Skeletal muscle satellite cell (primary cell): ENCODE measurements around the gene PRR16. TPM values are rescaled to one million over a fixed set of nuclear protein-coding genes. Genes with fewer than 3 reads are reported as not detected.
A peak's percentile ranks its signal among the peaks of the same experiment; 100 is the strongest.
"Not testable (repeated sequence)": the region's sequence is repeated elsewhere in the genome, so short reads cannot be mapped to it uniquely, and the experiment has no call there.

Source experiments
- H3K27me3 ChIP-seq: 2 replicates; pipeline ENCODE4 v1.7.0; 2013; ENCODE audit warnings: low read length; ENCODE audit not compliant: control insufficient read depth, insufficient read depth
- H3K36me3 ChIP-seq: 2 replicates; pipeline ENCODE4 v1.7.0; 2013; ENCODE audit warnings: mild to moderate bottlenecking, control low read depth, low read length; ENCODE audit not compliant: insufficient read depth
- H3K4me1 ChIP-seq: 2 replicates; pipeline ENCODE4 v1.7.0; 2013; ENCODE audit warnings: low read length; ENCODE audit not compliant: control insufficient read depth, insufficient read depth
- H3K4me2 ChIP-seq: 2 replicates; pipeline ENCODE4 v1.7.0; 2013; ENCODE audit warnings: mild to moderate bottlenecking, low read length
- H3K4me3 ChIP-seq: 2 replicates; pipeline ENCODE4 v1.7.0; 2013; ENCODE audit warnings: low read length
- H3K9ac ChIP-seq: 2 replicates; pipeline ENCODE4 v1.7.0; 2013; ENCODE audit warnings: mild to moderate bottlenecking, low read depth, low read length, moderate library complexity
- H3K9me3 ChIP-seq: replicated peaks from 2 replicates; pipeline ENCODE4 v1.7.0; 2013; ENCODE audit warnings: mild to moderate bottlenecking, control low read depth, low read length
- total RNA-seq: library from RNA; depleted of rRNA; stranded (reverse); fragments of >200 nt; gene quantifications from 2 replicates; pipeline ENCODE4 v1.2.3, GENCODE V29; 2012; rRNA removed

Gene PRR16
- total RNA-seq: 7.9 and 9.9 TPM in 2 replicates

DNA sequence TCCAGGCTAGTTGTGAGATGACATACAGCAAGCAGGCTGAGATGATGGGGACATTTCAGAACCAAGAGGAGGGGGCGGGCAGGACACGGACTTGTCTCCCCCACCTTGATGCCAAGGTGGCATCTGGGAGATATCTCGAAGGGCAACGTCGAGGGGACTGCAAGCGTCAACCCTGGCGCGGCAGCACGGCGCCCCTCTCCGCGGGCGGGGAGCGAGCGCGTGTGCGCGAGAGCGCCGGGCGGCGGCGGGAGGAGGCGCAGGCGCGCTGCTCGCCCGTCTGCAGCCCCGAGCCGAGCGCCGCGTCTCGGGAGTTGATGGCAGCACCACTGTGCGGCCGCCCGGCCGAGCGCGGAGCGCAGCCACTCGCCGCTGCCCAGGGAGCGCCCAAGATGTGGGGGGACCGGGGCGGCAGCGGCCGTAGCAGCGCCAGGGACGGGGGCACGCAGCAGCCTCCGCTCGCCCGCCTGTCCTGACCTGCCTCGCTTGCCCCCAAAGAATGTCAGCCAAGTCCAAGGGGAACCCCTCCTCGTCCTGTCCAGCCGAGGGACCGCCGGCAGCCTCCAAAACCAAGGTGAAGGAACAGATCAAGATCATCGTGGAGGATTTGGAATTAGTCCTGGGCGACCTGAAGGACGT, at the start of gene PRR16:
PRR16 (plus strand) TSS at position 310 of the 636 bp plus-strand sequence.
- peak within 1 kb of the TSS; percentile 87 for H3K4me2 ChIP-seq
- no peaks in the 10 kb centered on the region for H3K36me3 ChIP-seq
- H3K4me1 ChIP-seq: peaks cover 27% of the 10 kb centered on the region
- H3K4me3 ChIP-seq: peak within 1 kb of the TSS; percentile 94
- H3K9ac ChIP-seq: peak within 1 kb of the TSS; percentile 96
- no peaks in the 10 kb centered on the region for H3K9me3 ChIP-seq
- H3K27me3 ChIP-seq: no peaks in the 10 kb centered on the region

DNA sequence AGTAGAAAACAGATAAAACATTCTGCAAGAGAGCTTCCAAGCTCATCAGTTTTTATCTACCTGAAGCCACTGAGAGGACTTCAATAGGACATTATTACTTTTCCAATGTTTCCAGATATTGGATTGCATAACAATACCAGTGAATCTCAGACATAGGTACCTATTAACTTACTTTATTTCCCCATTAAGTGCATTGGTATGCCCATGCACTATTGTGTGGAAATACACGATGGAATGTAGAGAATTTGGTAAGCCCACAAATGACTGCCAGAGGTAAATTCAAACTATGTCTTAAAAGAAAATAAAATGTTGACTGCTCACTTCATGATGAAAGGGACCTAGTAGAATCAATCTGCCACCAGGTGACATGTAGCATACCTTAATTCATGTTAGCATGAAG, 48.1 kb upstream of the PRR16 start:
- no peak overlapping the region for H3K4me2 ChIP-seq
- peaks cover 27% of the 10 kb centered on the region for H3K4me1 ChIP-seq
- H3K9me3 ChIP-seq: no peaks in the 10 kb centered on the region
- no peak overlapping the region for H3K4me3 ChIP-seq
- no peak overlapping the region for H3K9ac ChIP-seq
- no peaks in the 10 kb centered on the region for H3K36me3 ChIP-seq
- no peaks in the 10 kb centered on the region for H3K27me3 ChIP-seq

DNA sequence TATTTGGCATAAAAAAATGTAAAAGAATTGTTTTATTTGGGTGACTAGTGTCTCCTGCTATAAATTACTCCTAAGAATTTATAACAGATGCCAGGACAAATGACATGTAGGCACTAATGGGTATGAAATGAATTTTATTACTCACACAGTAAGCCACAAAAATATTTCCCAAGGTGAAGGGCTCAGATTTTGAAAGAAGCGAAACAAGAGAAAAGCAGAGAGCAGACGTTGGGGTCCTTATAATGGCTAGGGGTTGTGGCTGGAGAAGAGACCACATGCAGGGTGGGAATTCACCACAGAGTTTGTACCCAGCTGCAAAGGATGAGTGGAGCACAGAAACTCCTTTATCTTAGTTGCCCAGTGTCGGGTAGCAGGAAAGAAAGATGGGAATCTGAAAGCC, 45.0 kb upstream of the PRR16 start:
- no peaks in the 10 kb centered on the region for H3K27me3 ChIP-seq
- no peaks in the 10 kb centered on the region for H3K9me3 ChIP-seq
- H3K4me1 ChIP-seq: peaks cover 27% of the 10 kb centered on the region
- H3K4me3 ChIP-seq: no peak overlapping the region
- H3K36me3 ChIP-seq: no peaks in the 10 kb centered on the region
- H3K9ac ChIP-seq: peak overlapping the region; percentile 34
- peak overlapping the region; percentile 29 for H3K4me2 ChIP-seq

DNA sequence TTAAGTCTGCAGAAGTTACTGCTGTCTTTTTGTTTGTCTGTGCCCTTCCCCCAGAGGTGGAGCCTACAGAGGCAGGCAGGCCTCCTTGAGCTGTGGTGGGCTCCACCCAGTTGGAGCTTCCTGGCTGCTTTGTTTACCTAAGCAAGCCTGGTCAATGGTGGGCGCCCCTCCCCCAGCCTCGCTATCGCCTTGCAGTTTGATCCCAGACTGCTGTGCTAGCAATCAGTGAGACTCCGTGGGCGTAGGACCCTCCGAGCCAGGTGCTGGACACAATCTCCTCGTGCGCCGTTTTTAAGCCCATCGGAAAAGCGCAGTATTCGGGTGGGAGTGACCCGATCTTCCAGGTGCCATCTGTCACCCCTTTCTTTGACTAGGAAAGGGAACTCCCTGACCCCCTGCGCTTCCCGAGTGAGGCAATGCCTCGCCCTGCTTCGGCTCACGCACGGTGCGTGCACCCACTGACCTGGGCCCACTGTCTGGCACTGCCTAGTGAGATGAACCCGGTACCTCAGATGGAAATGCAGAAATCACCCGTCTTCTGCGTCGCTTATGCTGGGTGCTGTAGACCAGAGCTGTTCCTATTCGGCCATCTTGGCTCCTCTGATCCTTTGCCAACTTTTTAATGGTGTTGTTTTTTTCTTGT, 37.3 kb upstream of the PRR16 start:
- H3K4me3 ChIP-seq, H3K4me2 ChIP-seq, H3K9me3 ChIP-seq, H3K27me3 ChIP-seq, H3K36me3 ChIP-seq, H3K9ac ChIP-seq, H3K4me1 ChIP-seq: not testable (repeated sequence)

DNA sequence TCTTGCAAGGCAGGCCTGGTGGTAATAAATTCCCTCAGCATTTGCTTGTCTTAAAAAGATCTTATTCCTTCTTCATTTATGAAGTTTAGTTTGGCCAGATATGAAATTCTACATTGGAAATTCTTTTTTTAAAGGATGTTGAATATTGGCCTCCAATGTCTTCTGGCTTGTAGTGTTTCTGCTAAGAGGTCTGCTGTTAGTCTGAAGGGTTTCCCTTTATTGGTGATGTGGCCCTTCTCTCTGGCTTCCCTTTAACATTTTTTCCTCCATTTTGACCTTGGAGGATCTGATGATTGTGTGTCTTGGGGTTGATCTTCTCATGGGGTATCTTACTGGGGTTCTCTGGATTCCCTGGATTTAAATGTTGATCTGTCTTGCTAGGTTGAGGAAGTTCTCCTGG, 33.5 kb upstream of the PRR16 start:
- no peaks in the 10 kb centered on the region for H3K36me3 ChIP-seq
- H3K4me3 ChIP-seq: no peak overlapping the region
- H3K4me2 ChIP-seq: no peak overlapping the region
- H3K4me1 ChIP-seq: peaks cover 4% of the 10 kb centered on the region
- no peak overlapping the region for H3K9ac ChIP-seq
- H3K27me3 ChIP-seq: no peaks in the 10 kb centered on the region
- H3K9me3 ChIP-seq: peaks cover 7% of the 10 kb centered on the region

DNA sequence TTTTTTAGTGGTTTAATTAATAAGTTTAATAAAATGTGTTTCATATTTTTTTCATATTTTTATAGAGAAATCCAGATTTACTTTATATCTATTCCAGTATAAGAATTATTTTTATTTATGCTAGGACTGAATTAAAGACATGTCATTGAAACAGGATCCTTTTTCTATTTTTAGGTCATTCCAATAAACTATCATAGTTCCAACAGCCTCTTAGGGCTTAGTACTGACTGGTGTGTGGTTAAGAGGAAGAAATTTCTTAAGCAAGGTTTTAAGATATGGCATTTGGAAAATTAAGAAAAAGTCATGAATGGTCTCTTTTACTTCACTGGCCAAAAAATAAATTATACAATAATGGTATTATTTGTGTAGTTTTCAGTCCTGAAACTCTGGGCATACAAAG, 31.2 kb upstream of the PRR16 start:
- no peaks in the 10 kb centered on the region for H3K27me3 ChIP-seq
- H3K4me2 ChIP-seq: no peak overlapping the region
- H3K36me3 ChIP-seq: no peaks in the 10 kb centered on the region
- H3K4me3 ChIP-seq: no peak overlapping the region
- H3K4me1 ChIP-seq: peaks cover 16% of the 10 kb centered on the region
- peaks cover 7% of the 10 kb centered on the region for H3K9me3 ChIP-seq
- H3K9ac ChIP-seq: no peak overlapping the region

DNA sequence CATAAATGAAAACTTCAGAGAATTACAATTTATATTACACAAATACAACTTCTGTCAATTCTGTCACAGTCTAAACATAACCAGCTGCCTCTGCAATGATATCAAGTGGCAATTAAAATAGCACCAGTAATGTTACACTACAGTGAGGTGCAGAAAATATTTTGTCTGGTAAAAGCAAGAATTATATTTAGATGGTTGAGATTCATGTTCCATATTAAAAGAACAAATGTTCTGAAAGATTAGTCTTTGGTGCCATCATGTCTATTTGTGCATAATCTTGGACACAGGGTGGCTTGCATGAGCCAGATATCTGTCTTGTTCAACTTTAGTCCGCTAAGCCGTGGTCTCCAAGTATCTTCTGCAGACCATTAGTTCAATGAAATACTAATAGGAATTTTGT, 29.0 kb upstream of the PRR16 start:
- Histone ChIP-seq H3K4me1 (peaks cover 17% of the 10 kb centered on the region), H3K36me3 (no peaks in the 10 kb centered on the region), H3K27me3 (no peaks in the 10 kb centered on the region), H3K4me3 (no peak overlapping the region), H3K9ac (no peak overlapping the region), H3K4me2 (no peak overlapping the region), H3K9me3 (peaks cover 4% of the 10 kb centered on the region)

DNA sequence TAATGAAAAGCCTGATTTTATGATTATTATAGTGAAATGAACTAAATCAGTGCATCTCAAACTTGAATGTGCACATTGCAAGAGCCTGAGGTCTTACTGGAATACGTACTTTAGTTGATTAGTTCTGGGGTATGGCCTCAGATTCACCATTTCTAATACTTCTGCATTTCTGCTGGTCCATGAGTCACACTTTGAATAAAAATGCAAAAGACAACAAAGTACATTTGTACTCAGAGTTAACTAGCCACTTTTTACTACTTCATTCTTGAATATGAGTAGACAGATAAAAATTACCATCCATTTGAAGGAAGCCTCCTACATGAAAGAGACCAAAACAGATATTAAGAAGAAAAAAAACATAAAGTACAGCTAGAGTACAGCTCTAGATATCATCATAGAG, 27.1 kb upstream of the PRR16 start:
- Histone ChIP-seq H3K4me1 (peaks cover 17% of the 10 kb centered on the region), H3K9me3 (no peaks in the 10 kb centered on the region), H3K36me3 (no peaks in the 10 kb centered on the region), H3K9ac (peak overlapping the region; percentile 52), H3K4me2 (peak overlapping the region; percentile 20), H3K27me3 (no peaks in the 10 kb centered on the region), H3K4me3 (no peak overlapping the region)

DNA sequence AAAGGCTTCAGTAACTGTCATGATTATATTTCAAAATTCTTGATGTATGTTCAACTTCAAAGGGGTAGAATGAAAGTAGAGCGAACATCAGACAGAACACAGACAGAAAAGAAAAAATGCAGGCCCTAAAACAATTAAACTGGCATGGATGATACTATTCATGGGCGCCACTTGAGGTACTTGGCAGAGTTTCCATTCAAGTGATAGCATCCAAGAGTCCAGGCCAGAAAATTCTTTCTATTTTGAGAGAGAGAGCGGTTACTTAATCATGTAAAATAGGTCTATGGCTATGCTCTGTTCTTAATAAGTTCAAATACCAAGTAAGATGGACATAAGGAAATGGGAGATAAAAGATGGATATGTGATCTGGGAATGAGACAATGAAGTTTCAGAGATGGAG, 21.4 kb upstream of the PRR16 start:
- H3K36me3 ChIP-seq: no peaks in the 10 kb centered on the region
- H3K4me2 ChIP-seq: no peak overlapping the region
- H3K4me3 ChIP-seq: no peak overlapping the region
- H3K9ac ChIP-seq: no peak overlapping the region
- no peaks in the 10 kb centered on the region for H3K27me3 ChIP-seq
- no peaks in the 10 kb centered on the region for H3K9me3 ChIP-seq
- H3K4me1 ChIP-seq: peaks cover 32% of the 10 kb centered on the region

DNA sequence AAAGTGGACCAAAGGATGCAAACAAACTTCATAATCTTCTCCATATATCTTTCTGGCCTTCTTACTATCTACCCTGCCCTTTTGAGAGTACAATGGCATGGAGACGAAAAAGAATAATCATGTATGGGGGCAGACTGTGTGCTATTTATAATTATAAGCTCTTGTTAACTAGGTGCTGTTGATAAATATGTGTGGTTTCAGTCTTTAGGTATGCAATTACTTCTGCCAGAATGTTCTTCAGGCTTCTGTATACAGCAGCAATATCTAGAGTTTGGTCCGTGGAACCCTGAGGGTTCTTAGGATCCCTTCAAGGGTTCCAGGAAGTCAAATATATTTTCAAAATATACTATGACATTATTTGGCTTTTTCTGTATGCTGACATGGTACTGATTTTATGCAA, 20.5 kb upstream of the PRR16 start:
- Histone ChIP-seq H3K27me3 (no peaks in the 10 kb centered on the region), H3K4me3 (no peak overlapping the region), H3K9ac (no peak overlapping the region), H3K4me2 (no peak overlapping the region), H3K36me3 (no peaks in the 10 kb centered on the region), H3K9me3 (no peaks in the 10 kb centered on the region), H3K4me1 (peaks cover 38% of the 10 kb centered on the region)

DNA sequence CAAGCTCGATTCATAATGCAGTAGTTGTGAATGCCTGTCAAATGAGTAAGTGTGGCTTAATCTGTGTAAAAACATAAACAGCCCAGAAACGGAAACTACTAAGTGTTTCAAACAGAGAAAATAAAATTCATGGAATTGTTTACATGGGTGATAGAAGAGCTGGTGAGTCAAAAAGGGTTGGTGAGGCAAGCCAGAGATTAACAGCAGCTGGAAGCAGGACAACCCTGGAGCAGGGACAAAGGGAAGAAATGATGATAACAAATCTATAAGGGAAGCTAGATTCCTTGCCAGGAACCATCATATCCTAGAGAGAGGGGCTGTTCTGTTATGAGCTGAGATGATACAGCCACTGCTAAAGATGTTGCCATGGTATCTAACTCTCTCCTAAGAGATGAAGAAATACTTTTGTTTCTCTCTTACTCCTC, 18.0 kb upstream of the PRR16 start:
- H3K9me3 ChIP-seq: no peaks in the 10 kb centered on the region
- peak overlapping the region; percentile 76 for H3K9ac ChIP-seq
- peaks cover 53% of the 10 kb centered on the region for H3K4me1 ChIP-seq
- H3K4me2 ChIP-seq: peak overlapping the region; percentile 55
- no peaks in the 10 kb centered on the region for H3K36me3 ChIP-seq
- H3K27me3 ChIP-seq: no peaks in the 10 kb centered on the region
- H3K4me3 ChIP-seq: no peak overlapping the region

DNA sequence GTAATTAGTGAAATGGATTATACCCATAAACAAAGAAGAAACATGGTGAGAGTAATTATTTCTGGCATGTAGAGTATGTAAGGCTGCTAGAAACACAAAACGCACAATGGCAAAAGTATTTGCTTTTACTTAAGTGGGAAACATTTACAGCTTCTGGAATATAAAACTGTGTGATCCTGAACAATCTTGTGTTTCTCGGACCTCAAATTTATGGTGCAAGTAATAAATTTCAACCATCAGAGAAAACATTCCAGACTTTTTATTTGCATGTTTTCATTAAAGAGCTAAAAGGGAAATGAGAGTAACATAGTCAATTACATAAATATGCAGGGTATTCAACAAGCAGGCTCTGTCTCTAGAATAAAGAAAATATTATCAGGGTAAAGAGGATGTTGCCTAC, 17.2 kb upstream of the PRR16 start:
- Histone ChIP-seq H3K4me2 (peak overlapping the region; percentile 55), H3K9me3 (no peaks in the 10 kb centered on the region), H3K4me1 (peaks cover 53% of the 10 kb centered on the region), H3K4me3 (no peak overlapping the region), H3K27me3 (no peaks in the 10 kb centered on the region), H3K9ac (peak overlapping the region; percentile 76), H3K36me3 (no peaks in the 10 kb centered on the region)
